Muscle of back (tissue), 11 donors: Measurements from ENCODE around the gene TRABD2A. TPM values are rescaled to one million over a fixed set of nuclear protein-coding genes. Genes with fewer than 3 reads are reported as not detected.

ENCODE experiments used
- DNase-seq, 3 donors: peaks; one replicate each; pipeline versions ENCODE4 v3.0.0 to v3.0.0-alpha.2; 2013
- polyA plus RNA-seq, 10 donors: library from polyadenylated mRNA; unstranded; fragments of 120-200 nt; gene quantifications; one replicate each; pipeline ENCODE4 v1.2.1, GENCODE V29; 2013; ENCODE audit not compliant: insufficient read length in 10 of 10

Gene TRABD2A
- polyA plus RNA-seq, 10 donors, result 0.12 to 7.8 (median 0.39) TPM

DNA sequence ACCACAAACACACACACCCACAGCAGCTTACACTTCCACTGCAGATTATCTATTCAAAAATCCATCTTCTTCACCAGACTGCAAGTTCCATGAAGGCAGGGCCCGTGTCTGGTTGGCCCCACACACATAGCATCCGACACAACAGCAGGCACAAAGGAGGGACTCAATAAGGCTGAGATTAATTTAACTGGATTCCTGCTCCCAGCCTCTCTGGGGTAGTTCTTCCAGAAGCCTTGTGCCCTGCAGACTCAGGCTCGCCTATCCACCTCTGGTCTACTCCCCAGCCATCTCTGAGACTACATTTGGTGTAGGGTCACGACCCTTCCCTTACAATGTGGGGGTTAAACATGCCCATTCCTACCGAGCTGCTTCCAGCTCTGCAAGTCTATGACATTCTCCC lies 57.7 kb downstream of the TRABD2A start:
- DNase-seq, result no peak

DNA sequence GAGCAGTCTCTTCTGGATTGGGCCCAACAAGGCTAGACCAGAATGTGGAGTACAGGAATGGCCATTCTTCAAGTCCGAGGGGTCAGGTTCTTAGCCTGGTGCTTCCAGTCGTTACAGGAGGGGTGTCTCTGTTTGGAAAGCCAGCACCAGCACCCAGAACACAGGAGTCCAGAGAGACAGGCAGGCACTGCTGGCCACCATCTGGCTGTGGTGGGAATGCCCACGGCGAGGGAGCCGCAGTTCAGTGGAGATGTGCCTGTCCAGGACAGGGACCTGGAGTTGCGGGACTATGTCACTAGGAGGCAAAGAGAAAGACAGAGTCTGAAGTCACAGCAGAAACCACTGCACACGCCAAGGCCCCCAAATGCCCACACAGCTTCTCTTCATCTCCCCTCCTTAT lies 59.1 kb downstream of the TRABD2A start:
- DNase-seq, result no peak

GRCh38 chr2:84817239-84817655 lies 63.6 kb downstream of the TRABD2A start:
- DNase-seq, result no peak

DNA sequence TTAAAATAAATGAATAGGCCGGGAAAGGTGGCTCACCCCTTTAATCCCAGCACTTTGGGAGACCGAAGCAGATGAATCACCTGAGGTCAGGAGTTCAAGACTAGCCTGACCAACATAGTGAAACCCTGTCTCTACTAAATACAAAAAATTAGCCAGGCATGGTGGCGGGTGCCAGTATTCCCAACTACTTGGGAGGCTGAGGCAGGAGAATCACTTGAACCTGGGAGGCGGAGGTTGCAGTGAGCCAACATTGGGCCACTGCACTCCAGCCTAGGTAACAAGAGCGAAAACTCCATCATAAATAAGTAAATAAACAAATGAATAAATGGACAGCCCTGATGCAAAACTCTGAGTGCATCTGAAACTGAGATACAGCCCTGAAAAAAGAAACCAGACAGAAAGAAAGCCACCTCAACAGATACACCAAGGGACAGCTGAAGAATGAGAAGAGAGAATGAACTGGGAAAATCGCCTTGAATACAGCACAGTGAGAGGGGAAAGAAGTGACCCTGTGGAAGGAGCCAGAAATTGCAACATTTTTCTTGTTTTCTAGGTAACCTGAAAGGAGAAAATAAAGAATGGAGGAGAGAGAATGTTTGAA lies 64.4 kb downstream of the TRABD2A start:
- DNase-seq, result no peak

- no peak for DNase-seq
Observed at GRCh38 chr2:84815146-84815545, 65.7 kb downstream of the TRABD2A start.

DNA sequence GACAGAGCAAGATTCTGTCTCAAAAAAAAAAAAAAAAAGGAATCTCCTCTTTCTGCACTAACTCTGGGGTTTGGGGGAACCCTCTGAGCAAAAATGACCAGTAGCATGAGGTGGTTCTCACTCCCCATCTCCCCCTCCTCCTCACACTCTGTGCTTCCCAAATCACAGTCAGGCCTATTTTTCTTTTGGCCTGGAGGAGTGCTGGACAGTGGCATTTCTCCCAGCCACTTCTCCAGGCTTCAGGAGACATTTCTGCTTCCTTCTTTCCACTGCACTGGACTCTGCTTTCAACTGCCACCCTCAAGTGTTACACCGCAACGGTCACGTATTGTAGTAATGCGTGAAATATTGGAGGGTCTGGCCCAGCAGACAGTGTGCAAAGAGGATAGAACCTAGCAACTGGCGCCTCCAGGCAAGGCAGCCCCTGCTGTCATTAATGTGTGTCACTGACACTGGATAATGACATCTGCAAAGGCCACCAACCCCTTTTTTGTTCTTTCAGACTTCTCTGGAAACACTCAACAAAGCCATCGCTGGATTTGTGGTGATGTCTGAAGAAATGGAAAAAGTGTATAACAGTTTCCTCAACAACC lies 68.9 kb downstream of the TRABD2A start:
- no peak for DNase-seq

DNA sequence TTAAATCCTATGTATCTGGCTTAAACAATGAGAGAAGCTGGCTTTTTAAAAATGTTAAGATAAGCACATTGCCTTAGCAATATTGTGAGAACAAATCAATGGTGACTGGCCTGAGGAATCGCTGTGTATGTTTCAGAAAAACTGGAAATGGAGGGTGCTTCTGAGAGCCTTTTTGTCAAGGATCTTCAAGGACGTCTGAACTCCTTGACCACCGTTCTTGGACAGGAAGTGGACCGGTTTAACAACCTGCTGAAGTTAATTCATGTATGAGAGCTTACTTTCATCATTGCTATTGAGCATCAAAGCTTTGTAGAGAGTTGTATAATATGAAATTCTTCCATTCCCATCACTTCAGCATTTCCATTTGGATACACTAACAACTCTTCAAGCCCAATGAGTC lies 72.6 kb downstream of the TRABD2A start:
- DNase-seq, result no peak

- DNase-seq, result peak; percentile 3 to 93 (median 8)
Observed at GRCh38 chr2:84807063-84807485, 73.8 kb downstream of the TRABD2A start.

DNA sequence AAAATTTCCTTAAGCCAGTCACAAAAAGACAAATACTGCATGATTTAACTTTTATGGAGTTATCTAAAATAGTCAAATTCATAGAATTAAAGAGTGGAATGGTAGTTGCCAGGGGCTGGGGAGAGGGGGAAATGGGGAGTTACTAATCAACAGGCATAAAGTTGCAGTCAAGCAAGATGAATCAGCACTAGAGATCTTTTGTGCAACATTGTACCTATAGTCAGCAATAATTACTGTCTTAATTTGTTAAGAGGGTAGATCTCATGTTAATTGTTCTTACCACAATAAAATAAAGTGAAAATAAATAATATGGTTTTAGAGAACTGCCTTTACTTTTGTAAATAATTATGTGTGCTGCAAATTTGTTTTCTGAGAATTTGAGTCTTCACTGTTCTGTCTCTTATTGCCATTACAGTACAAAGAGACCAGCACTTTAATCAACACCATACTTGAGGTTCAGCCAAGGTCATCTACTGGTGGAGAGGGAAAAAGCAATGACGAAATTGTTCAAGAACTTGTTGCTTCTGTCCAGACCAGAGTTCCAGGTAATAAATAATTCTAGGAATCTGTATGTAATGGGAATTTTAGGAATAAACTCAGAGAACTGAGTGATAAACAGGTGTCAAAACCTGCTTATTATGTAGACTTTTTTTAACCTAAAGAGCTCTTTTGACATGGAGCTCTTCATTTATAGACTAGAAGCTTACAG lies 75.5 kb downstream of the TRABD2A start:
- peak in 1 of 3 donors; percentile 12 for DNase-seq

DNA sequence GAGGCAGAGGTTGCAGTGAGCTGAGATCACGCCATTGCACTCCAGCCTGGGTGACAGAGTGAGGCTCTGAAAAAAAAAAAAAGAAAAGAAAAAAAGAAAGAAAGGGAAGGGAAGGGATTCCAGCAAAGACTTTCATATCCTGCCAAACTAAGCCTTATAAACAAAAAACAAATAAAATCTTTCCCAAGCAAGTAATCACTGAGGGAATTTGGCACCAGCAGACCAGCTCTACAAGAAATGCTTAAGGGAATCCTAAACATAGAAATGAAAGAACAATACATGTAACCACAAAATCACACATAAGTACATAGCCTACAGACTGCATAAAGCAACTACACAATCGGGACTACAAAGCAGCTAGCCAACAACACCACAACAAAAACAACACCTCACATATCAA lies 79.1 kb downstream of the TRABD2A start:
- DNase-seq, result no peak

DNA sequence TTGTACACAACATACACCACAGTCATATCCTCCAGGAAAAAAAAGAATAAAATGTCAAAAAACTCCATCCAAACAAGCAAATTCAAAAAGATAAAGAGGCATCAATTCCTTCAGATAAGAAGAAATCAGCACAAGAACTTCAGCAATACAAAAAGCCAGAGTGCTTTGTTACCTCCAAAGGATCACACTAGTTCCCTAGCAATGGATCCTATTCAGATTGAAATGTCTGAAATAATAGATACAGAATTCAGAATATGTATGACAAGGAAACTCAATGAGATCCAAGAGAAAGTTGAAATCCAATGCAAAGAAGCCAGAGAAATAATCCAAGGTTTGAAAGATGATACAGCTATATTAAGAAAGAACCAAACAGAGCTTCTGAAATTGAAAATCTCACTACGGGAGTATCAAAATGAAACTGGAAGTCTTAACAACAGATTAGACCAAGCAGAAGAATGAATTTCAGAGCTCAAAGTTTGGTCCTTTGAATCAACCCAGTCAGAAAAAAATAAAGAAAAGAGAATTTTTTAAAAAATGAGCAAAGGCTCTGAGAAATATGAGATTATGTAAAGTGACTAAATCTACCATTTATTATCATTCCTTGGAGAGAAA lies 80.6 kb downstream of the TRABD2A start:
- no peak for DNase-seq

GRCh38 chr2:84799772-84800171 lies 81.1 kb downstream of the TRABD2A start:
- no peak for DNase-seq

DNA sequence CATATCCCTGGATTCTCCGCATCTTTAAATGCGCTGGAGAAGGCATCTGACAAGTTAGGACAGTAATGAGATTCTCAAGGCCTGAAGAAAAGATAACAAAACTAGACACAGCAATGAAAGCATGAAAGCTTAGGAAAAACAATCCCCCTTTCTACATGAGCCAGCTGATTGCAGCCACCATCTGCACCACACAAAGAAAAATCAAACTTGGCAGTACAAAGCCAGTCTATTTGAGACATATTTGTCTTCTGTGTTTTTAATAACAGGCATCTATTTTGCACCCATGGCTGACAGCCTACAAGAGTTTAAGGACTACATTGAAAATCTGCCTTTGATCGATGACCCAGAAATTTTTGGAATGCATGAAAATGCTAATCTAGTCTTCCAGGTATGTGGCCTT lies 83.6 kb downstream of the TRABD2A start:
- DNase-seq, result no peak

- no peak for DNase-seq
Observed at GRCh38 chr2:84796798-84797197, 84.1 kb downstream of the TRABD2A start.

DNA sequence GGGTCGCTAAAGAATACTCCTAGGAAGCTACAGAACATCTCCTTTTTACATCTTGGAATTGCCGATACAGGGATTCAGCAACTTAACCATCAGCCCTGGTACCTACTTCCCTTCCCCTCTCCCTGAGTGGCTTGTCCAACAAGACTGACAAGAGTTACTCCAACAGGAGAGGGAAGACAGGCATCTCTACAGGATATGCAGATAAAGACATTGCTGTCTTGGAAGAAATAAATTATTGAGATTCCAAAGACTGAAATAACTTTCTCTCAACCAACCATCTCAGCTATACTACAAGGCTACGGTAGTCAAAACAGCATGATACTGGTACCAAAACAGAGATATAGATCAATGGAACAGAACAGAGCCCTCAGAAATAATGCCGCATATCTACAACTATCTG lies 87.2 kb downstream of the TRABD2A start:
- DNase-seq, result no peak

GRCh38 chr2:84792856-84793522 lies 87.9 kb downstream of the TRABD2A start:
- no peak for DNase-seq

GRCh38 chr2:84788498-84788897 lies 92.4 kb downstream of the TRABD2A start:
- no peak for DNase-seq

DNA sequence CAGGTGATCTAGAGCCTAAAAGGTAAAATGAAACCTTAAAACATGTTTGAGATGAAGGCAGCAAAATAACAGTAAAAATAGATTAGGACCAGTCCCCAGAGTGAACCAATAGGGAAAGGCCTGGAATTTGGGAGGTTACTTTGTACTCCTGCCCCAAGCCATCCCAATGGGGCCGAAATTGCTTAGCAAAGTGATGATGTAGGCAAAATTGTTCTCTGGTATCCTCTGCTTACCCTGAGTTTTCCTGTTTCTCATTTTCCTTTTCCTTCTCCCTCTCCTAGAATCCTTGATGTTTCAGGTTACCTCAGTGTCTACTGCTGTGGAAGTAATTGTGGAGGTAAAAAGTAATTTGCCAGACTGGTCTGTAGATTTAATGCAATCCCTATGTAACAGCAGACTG lies 92.9 kb downstream of the TRABD2A start:
- DNase-seq, result no peak

DNA sequence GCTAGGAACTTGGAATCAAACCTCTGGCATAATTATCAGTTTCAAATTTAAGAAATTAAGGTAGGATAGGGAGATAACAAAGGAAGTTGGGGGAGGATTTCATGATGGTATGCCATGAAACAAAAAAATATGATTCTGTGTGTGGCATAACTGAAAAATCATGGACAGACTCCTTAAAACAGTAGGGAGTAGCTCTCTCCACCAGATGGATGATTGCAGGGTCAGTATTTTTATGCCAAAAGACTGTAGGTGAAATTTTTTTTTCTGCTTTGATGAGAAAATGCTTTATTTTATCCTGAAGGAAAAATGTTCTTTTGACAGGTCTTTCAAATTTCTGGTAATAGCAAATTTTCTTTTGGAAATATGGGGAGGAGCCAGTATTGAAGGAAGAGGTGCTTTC lies 94.3 kb downstream of the TRABD2A start:
- no peak for DNase-seq

DNA sequence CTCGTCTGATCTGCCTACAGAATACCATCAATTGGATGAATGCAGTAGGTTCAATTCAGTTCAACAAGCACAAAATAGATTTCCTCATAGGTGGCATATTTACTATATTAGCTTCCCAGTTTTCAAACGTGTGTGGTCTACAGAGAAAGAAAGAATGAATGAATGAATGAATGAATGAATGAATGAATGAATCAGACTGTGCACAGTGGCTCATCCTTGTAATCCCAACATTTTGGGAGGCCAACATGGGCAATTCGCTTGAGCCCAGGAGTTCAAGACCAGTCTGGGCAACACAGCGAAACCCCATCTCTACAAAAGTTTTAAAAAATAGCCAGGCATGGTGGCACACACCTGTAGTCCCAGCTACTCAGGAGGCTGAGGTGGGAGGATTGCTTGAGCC lies 94.9 kb downstream of the TRABD2A start:
- DNase-seq, result no peak

DNA sequence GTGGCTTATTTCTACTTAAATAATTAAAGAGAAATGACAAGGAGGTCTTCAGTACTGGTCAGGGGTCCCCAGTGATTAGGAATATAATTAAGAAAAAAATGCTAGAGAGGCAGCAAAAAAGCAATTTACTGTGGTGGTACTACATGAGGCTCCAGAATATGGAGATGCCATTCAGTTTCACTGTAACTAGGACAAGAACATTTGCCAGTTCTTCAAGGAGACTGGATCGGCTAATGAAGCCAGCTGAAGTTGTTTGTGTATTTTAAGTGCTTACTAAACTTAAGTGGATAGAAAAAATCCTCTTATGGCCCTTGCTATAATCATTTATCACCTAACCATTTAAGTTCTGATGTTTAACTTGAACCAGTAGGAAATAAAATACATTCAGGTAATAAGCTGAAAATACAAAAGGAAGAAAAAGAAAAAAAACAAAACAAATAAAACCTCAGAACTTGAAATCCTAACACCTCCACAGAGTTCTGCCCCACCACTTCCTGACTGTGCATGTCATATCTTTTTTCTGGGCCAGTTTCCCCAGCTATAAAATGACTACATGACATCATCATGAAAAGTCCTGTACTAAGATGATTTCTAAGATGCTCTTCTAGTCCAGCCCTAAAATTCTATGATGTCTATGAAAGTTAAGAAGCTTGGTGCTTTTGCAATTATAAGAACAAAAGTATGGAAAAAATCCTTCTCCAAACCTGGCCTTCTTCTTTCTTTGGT lies 98.0 kb downstream of the TRABD2A start:
- no peak for DNase-seq
